Epithelial cell of proximal tubule (primary cell): ENCODE data around the gene GAK. TPM values are rescaled to one million over a fixed set of nuclear protein-coding genes. Genes with fewer than 3 reads are reported as not detected.
A peak's percentile ranks its signal among the peaks of the same experiment; 100 is the strongest.

Experiments
- DNase-seq: peaks from one replicate; pipeline ENCODE4 v3.0.0-alpha.2; 2011; ENCODE audit warnings: low read depth
- H3K4me3 ChIP-seq: 2 replicates; pipeline ENCODE4 v1.5.1; 2011; ENCODE audit warnings: low read depth, mild to moderate bottlenecking, low read length
- CTCF ChIP-seq: conservative IDR thresholded peaks from 2 replicates; pipeline ENCODE4 v1.5.1; 2012; ENCODE audit warnings: low read depth, mild to moderate bottlenecking, low read length
- total RNA-seq: library from RNA; depleted of rRNA; stranded (reverse); fragments of >200 nt; gene quantifications from 2 replicates; pipeline ENCODE4 v1.2.3, GENCODE V29; 2015

GAK gene
- total RNA-seq, 1 donor from 2014 or later = 123 TPM

- TF ChIP-seq CTCF = peak; percentile 4
- no peak overlapping the region for H3K4me3 ChIP-seq
- DNase-seq = no peak
Observed at GRCh38 chr4:896216-896615, 35.9 kb downstream of the GAK start.

GRCh38 chr4:895596-895995, 36.5 kb downstream of the GAK start:
- no peak overlapping the region for H3K4me3 ChIP-seq
- TF ChIP-seq CTCF = no peak
- DNase-seq = no peak

DNA sequence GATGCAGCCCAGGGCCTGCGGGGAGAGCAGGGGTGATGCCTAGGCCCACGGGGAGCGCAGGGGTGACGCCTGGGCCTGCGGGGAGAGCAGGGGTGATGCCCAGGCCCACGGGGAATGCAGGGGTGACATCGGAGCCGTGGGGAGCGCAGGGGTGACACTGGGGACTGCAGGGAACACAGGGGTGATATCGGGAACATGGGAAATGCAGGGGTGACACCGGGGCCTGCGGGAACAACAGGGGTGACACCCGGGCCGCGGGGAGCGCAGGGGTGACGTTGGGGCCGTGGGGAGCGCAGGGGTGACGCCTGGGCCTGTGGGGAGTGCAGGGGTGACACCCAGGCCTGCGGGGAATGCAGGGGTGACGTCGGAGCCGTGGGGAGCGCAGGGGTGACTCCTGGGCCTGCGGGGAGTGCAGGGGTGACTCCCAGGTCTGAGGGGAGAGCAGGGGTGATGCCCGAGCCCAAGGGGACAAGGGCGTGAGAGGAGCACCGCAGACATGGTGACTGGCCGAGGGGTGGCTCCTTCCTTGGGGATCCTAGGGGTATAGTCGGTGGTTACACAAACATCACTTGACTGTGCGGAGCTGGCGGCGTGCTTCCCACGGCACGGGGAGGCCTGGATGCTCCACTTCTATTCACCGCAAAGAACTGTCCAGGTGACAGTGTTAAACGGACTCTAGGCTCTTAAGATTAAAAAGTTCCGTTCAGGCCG, 38.0 kb downstream of the GAK start:
- DNase-seq = no peak
- no peak overlapping the region for H3K4me3 ChIP-seq
- no peak for TF ChIP-seq CTCF

DNA sequence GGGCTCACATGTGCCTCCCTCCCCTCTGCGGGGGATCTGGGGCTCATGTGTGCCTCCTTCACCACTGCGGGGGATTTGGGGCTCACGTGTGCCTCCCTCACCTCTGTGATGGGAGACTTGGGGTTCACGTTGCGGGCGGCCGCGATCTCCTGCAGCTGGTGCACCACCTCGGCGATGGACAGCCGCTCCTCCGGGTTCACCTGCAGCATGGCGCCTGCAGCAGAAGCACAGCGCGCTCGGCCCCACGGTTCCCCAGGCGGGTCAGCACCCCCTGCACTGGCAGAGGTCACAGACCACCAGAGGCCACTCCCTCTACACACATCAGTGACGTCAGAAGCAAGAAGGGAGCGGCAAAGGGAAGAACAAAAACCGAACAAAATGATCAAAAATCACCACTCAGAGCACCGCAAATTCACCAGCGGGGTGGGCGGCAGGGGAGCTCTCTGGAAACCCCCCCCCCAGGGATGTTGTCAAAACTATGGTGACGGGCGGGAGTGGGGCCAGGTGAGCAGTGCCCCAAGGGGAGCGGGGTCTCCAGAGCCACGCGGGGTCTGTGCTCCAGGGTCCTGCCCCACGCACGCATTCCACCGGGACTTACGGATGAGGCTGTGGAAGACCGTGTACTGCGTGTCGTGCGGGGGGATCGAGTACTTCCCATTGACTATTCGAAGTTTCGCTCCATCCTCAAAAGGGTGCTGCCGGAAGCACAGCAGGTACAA, 38.7 kb downstream of the GAK start:
- TF ChIP-seq CTCF = no peak
- no peak for DNase-seq
- no peak overlapping the region for H3K4me3 ChIP-seq

DNA sequence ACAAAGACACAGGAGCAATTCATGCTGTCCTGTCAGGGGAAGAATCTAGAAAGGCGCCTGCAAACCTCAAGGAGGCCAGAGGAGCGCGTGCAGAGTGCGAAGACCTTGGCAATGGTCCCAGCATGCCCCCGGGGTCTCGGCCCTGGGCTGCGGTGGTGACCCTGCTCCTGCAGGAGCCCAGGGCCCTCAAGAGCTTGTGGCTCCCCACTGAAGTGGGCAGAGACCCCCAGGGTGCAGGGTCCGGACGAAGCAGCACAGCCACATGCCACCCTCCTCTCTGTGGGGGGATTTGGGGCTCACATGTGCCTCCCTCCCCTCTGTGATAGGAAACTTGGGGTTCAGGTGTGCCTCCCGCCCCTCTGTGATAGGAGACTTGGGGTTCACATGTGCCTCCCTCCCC, 39.3 kb downstream of the GAK start:
- no peak for DNase-seq
- no peak for TF ChIP-seq CTCF
- no peak overlapping the region for H3K4me3 ChIP-seq

- H3K4me3 ChIP-seq = no peak overlapping the region
- peak; percentile 38 for TF ChIP-seq CTCF
- no peak for DNase-seq
Observed at GRCh38 chr4:891747-892146, 40.4 kb downstream of the GAK start.
